ENCODE data around the gene APOBEC3B.

GRCh38 chr22:38964989-38965388 lies 17.2 kb upstream of the APOBEC3B start:
- TF ChIP-seq CTCF (IDR thresholded peaks at IDR 0.05) (no peak), POLR2A (IDR thresholded peaks at IDR 0.05) (no peak)

All from suprapubic skin (tissue), 3 donors.